HepG2 (cell line): ENCODE results near the gene MAPK6. TPM values are rescaled to one million over a fixed set of nuclear protein-coding genes. Genes with fewer than 3 reads are reported as not detected.

ENCODE experiments used
- ATAC-seq: fragments of 200-7000 bp; cut with Tn5 transposase; 3 replicates; pipeline ENCODE4 v1.9.1; 2020; ENCODE audit warnings: mild to moderate bottlenecking, moderate library complexity
- BruUV-seq: library from RNA; stranded (reverse); fragments of 400-500 nt; replicated peaks from 2 replicates; lab custom pipeline; 2021; lab: Mats Ljungman, UMichigan
- CTCF ChIA-PET: fragments of 300-600 bp; formaldehyde crosslinking; extraction: SDS; loops from one replicate; lab custom pipeline; 2021; ENCODE audit warnings: low total read pairs, inconsistent platforms, low intra/inter-chr PET ratio; lab: Yijun Ruan, JAX
- POLR2A ChIA-PET: fragments of 350-600 bp; sonication (Branson Sonifier 250); formaldehyde crosslinking; loops from one replicate; lab custom pipeline; 2020; ENCODE audit warnings: antibody characterized with exemption, inconsistent platforms; lab: Yijun Ruan, JAX
- DNase-seq: peaks from one replicate; pipeline ENCODE4 v3.0.0-alpha.2; 2015; ENCODE audit warnings: low spot score
- FAIRE-seq: peaks from 3 replicates; lab custom pipeline; 2011; peaks lifted over from hg19 to GRCh38; lab: Jason Lieb, UNC
- H2AFZ ChIP-seq: one replicate; pipeline ENCODE4 v1.6.1; 2011; ENCODE audit warnings: low read length, inconsistent platforms
- H3K27ac ChIP-seq: fragments of 300-600 bp; 3 replicates; pipeline ENCODE4 v1.8.0; 2011; ENCODE audit warnings: mixed run types, mild to moderate bottlenecking, mixed read lengths, low read length, inconsistent platforms; ENCODE audit not compliant: insufficient read depth; ENCODE audit errors: extremely low read length
- H3K27me3 ChIP-seq, 2 experiments: fragments of 200-600 bp in 1 of 2; 2 replicates in 1 of 2; 3 replicates in 1 of 2; pipeline versions ENCODE4 v1.6.0 to v1.8.0; 2011; ENCODE audit warnings: low read length in 2 of 2, mild to moderate bottlenecking in 2 of 2, moderate library complexity in 2 of 2, inconsistent platforms in 1 of 2; ENCODE audit not compliant: insufficient read depth in 2 of 2, control insufficient read depth in 1 of 2
- H3K36me3 ChIP-seq, 2 experiments: fragments of 200-600 bp in 1 of 2; replicated peaks in 1 of 2; 2 replicates in 1 of 2; 3 replicates in 1 of 2; pipeline versions ENCODE4 v1.5.1 to v1.8.0; 2011; ENCODE audit warnings: low read length in 2 of 2, inconsistent platforms in 1 of 2; ENCODE audit not compliant: insufficient read depth in 2 of 2, control insufficient read depth in 1 of 2
- H3K4me1 ChIP-seq: 2 replicates; pipeline ENCODE4 v1.5.1; 2012; ENCODE audit warnings: low read length, inconsistent platforms; ENCODE audit not compliant: insufficient read depth
- H3K4me2 ChIP-seq: 2 replicates; pipeline ENCODE4 v1.6.0; 2011; ENCODE audit warnings: low read depth, low read length, inconsistent platforms
- H3K4me3 ChIP-seq, 3 experiments: fragments of 200-600 bp in 1 of 3; sonication (generic), shearing (Covaris generic) in 1 of 3; replicated peaks in 1 of 3; 2 replicates each; pipeline ENCODE4 v1.5.1; 2011 to 2016; ENCODE audit warnings: low read length in 3 of 3, inconsistent platforms in 2 of 3, low read depth in 2 of 3, mild to moderate bottlenecking in 2 of 3, control low read depth in 1 of 3, mixed read lengths in 1 of 3; ENCODE audit not compliant: insufficient read depth in 1 of 3
- H3K79me2 ChIP-seq: one replicate; pipeline ENCODE4 v1.6.1; 2011; ENCODE audit warnings: low read length, inconsistent platforms; ENCODE audit not compliant: insufficient read depth
- H3K9ac ChIP-seq: 2 replicates; pipeline ENCODE4 v1.6.0; 2011; ENCODE audit warnings: mild to moderate bottlenecking, low read depth, low read length, inconsistent platforms; ENCODE audit not compliant: insufficient read depth
- H3K9me3 ChIP-seq: 2 replicates; pipeline ENCODE4 v1.5.1; 2012; ENCODE audit warnings: mild to moderate bottlenecking, low read length
- H4K20me1 ChIP-seq: 2 replicates; pipeline ENCODE4 v1.6.0; 2011; ENCODE audit warnings: inconsistent platforms, mild to moderate bottlenecking, low read length, moderate library complexity; ENCODE audit not compliant: insufficient read depth
- AFF4 ChIP-seq: sonication (generic); formaldehyde crosslinking; IDR thresholded peaks from 2 replicates; pipeline ENCODE4 v1.4.0; 2020; ENCODE audit warnings: missing genetic modification reagents
- MTA1 ChIP-seq: sonication (generic); formaldehyde crosslinking; IDR thresholded peaks from 2 replicates; pipeline ENCODE4 v1.4.0; 2020; ENCODE audit warnings: missing genetic modification reagents, mild to moderate bottlenecking, borderline replicate concordance
- NFE2L1 ChIP-seq: sonication (generic); formaldehyde crosslinking; IDR thresholded peaks from 2 replicates; pipeline ENCODE4 v1.4.0; 2020; ENCODE audit warnings: missing genetic modification reagents, mild to moderate bottlenecking, borderline replicate concordance
- PRMT3 ChIP-seq: sonication (generic); formaldehyde crosslinking; IDR thresholded peaks from 2 replicates; pipeline ENCODE4 v1.8.1; 2022; ENCODE audit warnings: low read depth, mild to moderate bottlenecking, moderate library complexity, missing genetic modification reagents, borderline replicate concordance
- RFX3 ChIP-seq: IDR thresholded peaks from 2 replicates; pipeline ENCODE4 v1.6.1; 2016; ENCODE audit warnings: missing biosample characterization, missing genetic modification reagents
- SMAD3 ChIP-seq: sonication (generic); formaldehyde crosslinking; IDR thresholded peaks from 2 replicates; pipeline ENCODE4 v1.4.0; 2020; ENCODE audit warnings: missing genetic modification reagents
- STAT6 ChIP-seq: sonication (generic); formaldehyde crosslinking; IDR thresholded peaks from 2 replicates; pipeline ENCODE4 v1.4.0; 2020; ENCODE audit warnings: missing genetic modification reagents, mild to moderate bottlenecking, borderline replicate concordance
- TRIM22 ChIP-seq: fragments of 450-650 bp; IDR thresholded peaks from 2 replicates; pipeline ENCODE4 v1.6.1; 2017
- ZHX1 ChIP-seq: sonication (generic); formaldehyde crosslinking; IDR thresholded peaks from 2 replicates; pipeline ENCODE4 v1.8.1; 2022; ENCODE audit warnings: low read depth, mild to moderate bottlenecking, missing genetic modification reagents
- ZNF674 ChIP-seq: sonication (generic); formaldehyde crosslinking; IDR thresholded peaks from 2 replicates; pipeline ENCODE4 v1.5.0; 2020; ENCODE audit warnings: low read depth, mild to moderate bottlenecking, missing genetic modification reagents
- ZNF75D ChIP-seq: sonication (generic); formaldehyde crosslinking; IDR thresholded peaks from 2 replicates; pipeline ENCODE4 v1.8.1; 2023; ENCODE audit warnings: missing genetic modification reagents, mild to moderate bottlenecking, borderline replicate concordance
- WGBS: methylation state at CpG from one replicate; pipeline ENCODE4 v1.1.6; 2017; ENCODE audit warnings: low lambda C conversion rate; 5-methylcytosine and 5-hydroxymethylcytosine counted together
- in situ Hi-C: cut with HindIII; loops from 2 replicates; pipeline ENCODE4 v1.10.0; 2017; ENCODE audit warnings: low pct_unique_long_range_greater_than_20kb; ENCODE audit not compliant: extremely low pct_ligation_motif_present
- intact Hi-C: fragments of 100-400 bp; cut with micrococcal nuclease; formaldehyde crosslinking; loops from one replicate; pipeline ENCODE4 v1.10.0; 2022; ENCODE audit not compliant: unreplicated experiment
- polyA plus RNA-seq, 8 experiments: library from polyadenylated mRNA; depleted of rRNA in 3 of 8; stranded (reverse) in 7 of 8; unstranded in 1 of 8; fragments of >200 nt; fragmentation: Illumina TruSeq in 4 of 8; extraction: Trizol in 4 of 8; gene quantifications; 2 replicates each; pipeline versions ENCODE4 v1.2.1 to v1.2.3, GENCODE V29; 2011 to 2016; ENCODE audit warnings: low read depth in 4 of 8, missing spikeins in 1 of 8, mixed read lengths in 1 of 8; ENCODE audit not compliant: insufficient read depth in 1 of 8
- total RNA-seq, 5 experiments: library from RNA; depleted of rRNA; stranded (reverse); fragments of >200 nt; fragmentation: Illumina TruSeq; extraction: Trizol; gene quantifications; 2 replicates each; pipeline ENCODE4 v1.2.3, GENCODE V29; 2016; ENCODE audit warnings: low read depth in 1 of 5

Gene MAPK6
- total and polyA plus RNA-seq, 2 of the 13 experiments (the other 11 are each of a cell fraction or from before 2014, with no cell fraction given): 89.5 to 99.7 TPM

- TF ChIP-seq PRMT3 (no peak), SMAD3 (CRISPR knock-in tag) (no peak)
These were observed 36.3 kb upstream of the MAPK6 start (continued) for GRCh38 chr15:51982770-51983103.

GRCh38 chr15:51991141-51991540 lies 27.9 kb upstream of the MAPK6 start:
- POLR2A ChIA-PET: no interaction called here
- Histone ChIP-seq H3K4me1 (peaks cover 30% of the 10 kb centered on the region), H3K36me3 (no peaks in the 10 kb centered on the region), H3K27me3 (no peaks in the 10 kb centered on the region), H4K20me1 (no peaks in the 10 kb centered on the region), H3K79me2 (no peaks in the 10 kb centered on the region), H3K4me3 (no peak overlapping the region), H3K27ac (no peak overlapping the region), H3K4me2 (no peak overlapping the region), H3K9ac (no peak overlapping the region), H3K9me3 (no peaks in the 10 kb centered on the region), H2AFZ (no peak overlapping the region)
- intact Hi-C loops: no loop called here
- CTCF ChIA-PET: no interaction called here
- FAIRE-seq: no peak
- no peak for TF ChIP-seq MTA1 (CRISPR knock-in tag)
- TF ChIP-seq NFE2L1 (CRISPR knock-in tag): no peak
- TF ChIP-seq ZHX1 (CRISPR knock-in tag): no peak
- no peak for TF ChIP-seq STAT6 (CRISPR knock-in tag)
- no peak for TF ChIP-seq ZNF75D (CRISPR knock-in tag)
- no peak for TF ChIP-seq AFF4 (CRISPR knock-in tag)
- TF ChIP-seq TRIM22: no peak
- TF ChIP-seq RFX3 (CRISPR knock-in tag): no peak
- TF ChIP-seq ZNF674 (CRISPR knock-in tag): no peak
- WGBS: 78% methylated on average over 4 of the region's 4 CpGs
- in situ Hi-C loops: no loop called here
- no TSS peak for BruUV-seq
- no peak for ATAC-seq
- DNase-seq: no peak
